ENCODE measurements around the gene TMEM63B. TPM values are rescaled to one million over a fixed set of nuclear protein-coding genes. Genes with fewer than 3 reads are reported as not detected.

Gene TMEM63B
- total RNA-seq, 1 donor from 2014 or later, result 36.2 TPM

GRCh38 chr6:44102527-44102926 lies 24.8 kb upstream of the TMEM63B start:
- no peaks in the 10 kb centered on the region for H3K9me3 Mint-ChIP-seq (ENCODE audit: unreplicated experiment)
- no peak overlapping the region for H3K27ac Mint-ChIP-seq (ENCODE audit: unreplicated experiment)
- TF ChIP-seq, protein P1, sequence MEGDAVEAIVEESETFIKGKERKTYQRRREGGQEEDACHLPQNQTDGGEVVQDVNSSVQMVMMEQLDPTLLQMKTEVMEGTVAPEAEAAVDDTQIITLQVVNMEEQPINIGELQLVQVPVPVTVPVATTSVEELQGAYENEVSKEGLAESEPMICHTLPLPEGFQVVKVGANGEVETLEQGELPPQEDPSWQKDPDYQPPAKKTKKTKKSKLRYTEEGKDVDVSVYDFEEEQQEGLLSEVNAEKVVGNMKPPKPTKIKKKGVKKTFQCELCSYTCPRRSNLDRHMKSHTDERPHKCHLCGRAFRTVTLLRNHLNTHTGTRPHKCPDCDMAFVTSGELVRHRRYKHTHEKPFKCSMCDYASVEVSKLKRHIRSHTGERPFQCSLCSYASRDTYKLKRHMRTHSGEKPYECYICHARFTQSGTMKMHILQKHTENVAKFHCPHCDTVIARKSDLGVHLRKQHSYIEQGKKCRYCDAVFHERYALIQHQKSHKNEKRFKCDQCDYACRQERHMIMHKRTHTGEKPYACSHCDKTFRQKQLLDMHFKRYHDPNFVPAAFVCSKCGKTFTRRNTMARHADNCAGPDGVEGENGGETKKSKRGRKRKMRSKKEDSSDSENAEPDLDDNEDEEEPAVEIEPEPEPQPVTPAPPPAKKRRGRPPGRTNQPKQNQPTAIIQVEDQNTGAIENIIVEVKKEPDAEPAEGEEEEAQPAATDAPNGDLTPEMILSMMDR (IDR thresholded peaks at IDR 0.05), result no peak
- DNase-seq (ENCODE audit: extremely low spot score, unreplicated experiment), result no peak
- no peak overlapping the region for H3K4me3 Mint-ChIP-seq (ENCODE audit: unreplicated experiment)
- H3K27me3 Mint-ChIP-seq (ENCODE audit: unreplicated experiment), result no peaks in the 10 kb centered on the region
- peaks cover 5% of the 10 kb centered on the region for H3K4me1 Mint-ChIP-seq (ENCODE audit: unreplicated experiment)
- H3K36me3 Mint-ChIP-seq (ENCODE audit: unreplicated experiment), result peaks cover 15% of the 10 kb centered on the region

- no peak overlapping the region for H3K27ac Mint-ChIP-seq (ENCODE audit: unreplicated experiment)
- no peaks in the 10 kb centered on the region for H3K9me3 Mint-ChIP-seq (ENCODE audit: unreplicated experiment)
- H3K27me3 Mint-ChIP-seq (ENCODE audit: unreplicated experiment), result no peaks in the 10 kb centered on the region
- peaks cover 17% of the 10 kb centered on the region for H3K36me3 Mint-ChIP-seq (ENCODE audit: unreplicated experiment)
- no peak overlapping the region for H3K4me3 Mint-ChIP-seq (ENCODE audit: unreplicated experiment)
- TF ChIP-seq, protein P1 (IDR thresholded peaks at IDR 0.05), result no peak
- peaks cover 5% of the 10 kb centered on the region for H3K4me1 Mint-ChIP-seq (ENCODE audit: unreplicated experiment)
- DNase-seq (ENCODE audit: extremely low spot score, unreplicated experiment), result no peak
Observed at GRCh38 chr6:44104481-44105021, 22.8 kb upstream of the TMEM63B start.

DNA sequence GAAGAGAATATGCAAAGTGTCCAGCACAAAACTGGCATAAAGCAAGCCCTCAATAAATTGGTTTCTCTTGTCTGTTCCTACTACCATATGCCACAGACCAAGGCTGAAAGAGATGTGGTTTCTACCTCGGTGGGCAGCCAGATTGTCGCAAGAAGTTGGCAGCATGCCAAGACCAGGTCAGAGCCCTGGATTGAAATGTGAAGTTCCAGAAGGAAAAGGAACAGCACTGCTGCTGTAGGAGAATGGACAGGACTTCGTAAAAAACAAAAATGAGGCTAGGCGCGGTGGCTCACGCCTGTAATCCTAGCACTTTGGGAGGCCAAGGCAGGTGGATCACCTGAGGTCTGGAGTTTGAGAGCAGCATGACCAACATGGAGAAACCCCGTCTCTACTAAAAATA lies 22.2 kb upstream of the TMEM63B start:
- Mint-ChIP-seq H3K27ac (ENCODE audit: unreplicated experiment) (no peak overlapping the region), H3K4me3 (ENCODE audit: unreplicated experiment) (no peak overlapping the region), H3K4me1 (ENCODE audit: unreplicated experiment) (peaks cover 8% of the 10 kb centered on the region), H3K36me3 (ENCODE audit: unreplicated experiment) (peaks cover 17% of the 10 kb centered on the region), H3K27me3 (ENCODE audit: unreplicated experiment) (no peaks in the 10 kb centered on the region), H3K9me3 (ENCODE audit: unreplicated experiment) (no peaks in the 10 kb centered on the region)
- TF ChIP-seq, protein P1 (IDR thresholded peaks at IDR 0.05), result no peak
- no peak for DNase-seq (ENCODE audit: extremely low spot score, unreplicated experiment)

GRCh38 chr6:44105993-44106740 lies 21.2 kb upstream of the TMEM63B start:
- no peak for DNase-seq (ENCODE audit: extremely low spot score, unreplicated experiment)
- Mint-ChIP-seq H3K4me3 (ENCODE audit: unreplicated experiment) (no peak overlapping the region), H3K36me3 (ENCODE audit: unreplicated experiment) (peaks cover 21% of the 10 kb centered on the region), H3K27ac (ENCODE audit: unreplicated experiment) (no peak overlapping the region), H3K27me3 (ENCODE audit: unreplicated experiment) (no peaks in the 10 kb centered on the region), H3K9me3 (ENCODE audit: unreplicated experiment) (no peaks in the 10 kb centered on the region), H3K4me1 (ENCODE audit: unreplicated experiment) (peaks cover 8% of the 10 kb centered on the region)
- TF ChIP-seq, protein P1 (IDR thresholded peaks at IDR 0.05), result no peak

DNA sequence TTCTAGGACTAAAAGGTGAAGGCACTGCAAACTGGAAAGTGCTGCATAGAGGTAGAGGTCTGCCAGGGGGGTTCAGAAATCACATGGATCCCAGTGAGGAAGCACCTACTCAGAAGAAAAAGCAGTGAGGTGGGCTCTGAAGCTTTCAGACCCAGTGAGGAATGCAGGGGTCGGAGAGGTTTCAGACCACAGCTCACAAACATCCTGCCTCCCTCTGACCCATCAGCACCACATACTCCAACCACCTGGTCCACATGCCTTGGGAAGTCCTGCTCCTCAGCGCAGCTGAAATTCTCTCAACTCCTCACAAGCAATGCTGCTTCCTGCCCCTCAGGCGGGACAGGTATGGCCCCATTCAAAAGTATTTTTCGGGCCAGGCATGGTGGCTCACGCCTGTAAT lies 20.3 kb upstream of the TMEM63B start:
- H3K36me3 Mint-ChIP-seq (ENCODE audit: unreplicated experiment), result peaks cover 28% of the 10 kb centered on the region
- no peak overlapping the region for H3K4me3 Mint-ChIP-seq (ENCODE audit: unreplicated experiment)
- H3K27ac Mint-ChIP-seq (ENCODE audit: unreplicated experiment), result no peak overlapping the region
- no peak for DNase-seq (ENCODE audit: extremely low spot score, unreplicated experiment)
- peaks cover 8% of the 10 kb centered on the region for H3K4me1 Mint-ChIP-seq (ENCODE audit: unreplicated experiment)
- TF ChIP-seq, protein P1 (IDR thresholded peaks at IDR 0.05), result no peak
- no peaks in the 10 kb centered on the region for H3K27me3 Mint-ChIP-seq (ENCODE audit: unreplicated experiment)
- H3K9me3 Mint-ChIP-seq (ENCODE audit: unreplicated experiment), result no peaks in the 10 kb centered on the region
